Activated T-helper 9 cell treated with anti-CD3 and anti-CD28 coated beads, Interleukin-2, amount 50 U/mL, for 16 hours (primary cell): ENCODE data around the gene SLC25A47.
"Not testable (repeated sequence)": the region's sequence is repeated elsewhere in the genome, so short reads cannot be mapped to it uniquely, and the experiment has no call there.

Experiments
- DNase-seq: peaks from one replicate; pipeline ENCODE4 v3.0.0-alpha.2; 2020; ENCODE audit warnings: low read depth

SLC25A47 gene

DNA sequence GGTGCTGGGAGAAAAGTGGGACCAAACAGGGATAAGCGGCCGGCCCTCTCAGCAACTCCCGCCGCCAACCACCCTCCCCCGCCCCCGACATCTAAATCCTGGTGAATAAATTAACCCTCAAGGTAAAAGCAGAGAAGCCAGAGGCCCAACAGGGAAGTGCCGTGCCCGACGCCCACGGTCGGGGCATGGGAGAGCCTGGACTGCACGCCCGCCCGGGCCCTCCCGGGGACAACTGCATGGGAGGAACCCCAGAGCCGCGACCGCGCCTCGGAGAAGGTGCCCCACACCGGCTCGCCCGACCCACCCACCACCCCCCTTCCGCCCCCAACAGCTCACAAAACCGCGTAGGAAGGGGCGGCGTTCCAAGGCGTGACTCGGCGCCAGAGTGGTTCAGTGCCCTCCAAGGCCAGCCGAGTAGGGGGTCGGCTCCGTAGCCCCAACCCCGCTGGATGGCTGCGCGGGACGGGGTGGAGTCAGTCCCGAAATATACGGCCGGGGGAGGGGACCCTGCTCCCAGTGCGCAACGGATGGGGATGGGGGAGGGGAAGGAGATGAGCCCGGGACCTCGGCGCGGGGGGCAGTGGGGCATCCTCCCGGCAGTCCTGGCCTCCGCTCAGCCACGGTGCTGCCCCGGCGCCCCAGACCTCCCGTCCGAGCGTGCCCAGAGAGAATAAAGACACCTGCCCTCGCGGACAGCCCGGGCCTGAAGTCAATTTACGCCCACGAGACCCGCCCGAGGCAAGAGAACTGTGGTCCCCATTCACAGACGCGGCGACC is 17.6 kb upstream of the SLC25A47 start:
- DNase-seq: peak; percentile 50

DNA sequence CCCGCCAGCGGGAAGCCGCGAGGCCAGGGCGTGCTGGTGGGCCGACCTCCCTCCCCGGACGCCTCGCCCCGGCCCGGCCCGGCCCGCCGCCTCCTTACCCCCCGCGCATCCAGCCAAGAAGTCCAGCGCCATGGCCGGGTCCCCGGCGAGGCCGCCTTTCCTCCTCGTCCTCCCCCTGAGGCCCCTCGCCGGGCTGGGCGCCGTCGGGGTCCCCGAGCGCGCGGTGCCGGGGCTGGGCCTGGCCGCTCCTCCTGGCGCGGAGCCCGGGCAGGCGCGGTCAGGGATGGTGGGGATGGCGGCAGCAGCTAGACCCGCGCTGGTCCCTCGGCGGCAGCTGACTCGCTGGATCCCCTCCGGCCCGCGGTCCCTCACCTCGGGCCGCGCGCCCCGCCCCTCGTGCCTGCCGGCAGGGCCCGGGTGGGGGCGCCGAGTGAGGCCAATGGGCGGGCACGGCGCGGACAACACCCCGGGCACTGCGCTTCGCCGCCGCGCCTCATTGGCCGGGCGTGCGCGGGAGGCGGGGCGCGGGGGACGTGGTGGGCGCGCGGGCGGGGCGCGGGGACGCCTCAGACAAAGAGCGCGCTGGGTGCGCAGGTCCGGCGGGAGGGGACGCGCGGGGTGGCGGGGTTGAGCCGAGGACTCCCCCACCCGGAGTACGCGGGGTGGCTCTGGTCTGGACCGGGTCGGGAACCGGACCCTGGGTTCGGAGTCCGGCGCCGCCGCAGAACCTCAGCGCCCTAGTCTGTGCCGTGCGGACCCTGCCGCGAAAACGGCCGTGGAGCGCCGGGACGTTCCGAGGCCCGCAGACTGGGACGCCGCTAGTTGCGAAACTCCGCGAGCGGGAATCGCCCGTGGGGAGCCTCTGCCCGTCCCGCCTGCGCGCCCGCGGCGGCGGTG is 16.8 kb upstream of the SLC25A47 start, which contains the start of gene SLC25A29:
TSS of gene SLC25A29 (minus strand) at position 344 of the 897 bp plus-strand sequence. CDS start at position 132, 212 bp downstream.
- DNase-seq: peak; percentile 70

DNA sequence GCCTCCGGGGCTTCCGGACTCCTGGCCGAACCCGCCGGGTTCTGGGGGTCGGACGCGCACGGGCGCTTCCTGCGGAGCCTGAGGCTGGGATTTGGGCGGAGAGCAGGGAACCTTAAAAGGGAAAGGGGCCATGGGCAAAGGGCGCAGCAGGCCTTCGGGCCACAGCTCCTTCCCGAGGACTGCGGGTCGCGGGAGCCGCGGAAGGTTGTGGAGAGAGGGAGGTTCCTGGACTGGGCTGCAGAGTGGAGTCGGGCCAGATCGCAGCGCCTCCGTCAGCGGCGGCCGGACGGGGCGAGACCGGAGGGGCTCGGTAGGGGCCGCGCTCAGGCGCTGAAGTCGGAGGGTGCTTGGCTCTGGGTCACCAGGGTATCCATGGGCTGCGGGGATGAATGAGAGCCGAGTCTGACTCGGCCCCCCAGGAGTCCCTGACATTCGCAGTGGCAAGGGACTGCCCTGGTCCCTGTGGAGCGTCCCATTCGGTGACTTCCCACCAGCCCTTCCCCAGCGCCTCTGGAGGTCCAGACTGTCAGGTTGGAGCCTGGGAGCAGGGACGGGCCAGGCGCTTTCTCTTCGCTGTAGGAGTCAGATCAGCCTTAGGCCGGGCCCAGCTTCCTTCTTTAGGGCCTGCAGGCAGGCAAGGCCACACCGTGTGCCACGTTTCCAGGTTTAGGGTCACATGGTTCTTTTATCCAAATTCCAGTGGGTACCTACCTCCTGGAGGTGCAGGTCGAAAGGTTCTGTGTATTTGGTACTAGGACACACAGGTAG is 16.0 kb upstream of the SLC25A47 start:
- no peak for DNase-seq

DNA sequence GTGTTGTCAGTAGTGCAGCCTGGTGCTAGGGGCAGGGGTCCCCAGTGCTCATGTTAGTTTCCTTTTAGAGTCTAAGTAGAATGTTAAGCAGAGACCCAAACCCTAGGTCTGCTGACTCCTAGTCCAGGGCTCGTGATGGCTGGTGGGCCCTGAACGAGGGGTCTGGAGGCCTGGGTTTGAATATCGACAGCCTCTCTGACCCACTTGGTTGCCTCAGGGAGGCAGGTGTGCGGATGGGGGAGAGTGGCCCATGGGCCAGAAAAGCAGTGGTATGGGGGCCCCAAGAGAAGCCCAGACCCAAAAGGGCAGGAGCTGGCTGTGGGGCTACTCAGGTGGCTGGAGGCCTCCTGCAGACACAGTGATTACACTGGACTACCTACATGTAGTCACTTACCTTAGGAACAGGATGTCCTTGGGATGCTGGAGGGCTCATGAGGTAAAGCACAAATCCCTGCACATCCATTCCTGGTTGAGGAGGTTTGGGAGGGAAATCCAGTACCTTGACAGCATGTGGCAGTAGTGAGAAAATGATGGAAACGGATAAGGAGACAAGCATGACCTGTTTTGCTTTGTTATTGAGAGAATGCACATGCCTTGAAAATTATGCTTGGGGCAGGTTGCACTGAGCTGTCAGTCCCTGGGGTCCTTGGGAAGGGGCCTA is 15.2 kb upstream of the SLC25A47 start:
- DNase-seq: no peak

DNA sequence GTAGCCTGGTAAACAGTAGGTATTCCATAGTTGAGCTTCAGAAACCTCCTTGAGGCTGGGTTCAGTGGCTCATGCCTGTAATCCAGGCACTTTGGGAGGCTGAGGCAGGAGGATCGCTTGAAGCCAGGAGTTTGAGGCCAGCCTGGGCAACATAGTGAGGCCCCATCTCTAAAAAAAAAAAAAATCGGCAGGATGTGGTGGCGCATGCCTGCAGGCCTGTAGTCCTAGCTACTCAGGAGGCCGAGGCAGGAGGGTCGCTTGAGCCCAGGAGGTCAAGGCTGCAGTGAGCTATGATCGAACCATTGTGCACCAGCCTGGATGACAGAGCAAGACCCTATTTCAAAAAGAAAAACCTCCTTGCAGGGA is 14.7 kb upstream of the SLC25A47 start:
- DNase-seq: not testable (repeated sequence)

DNA sequence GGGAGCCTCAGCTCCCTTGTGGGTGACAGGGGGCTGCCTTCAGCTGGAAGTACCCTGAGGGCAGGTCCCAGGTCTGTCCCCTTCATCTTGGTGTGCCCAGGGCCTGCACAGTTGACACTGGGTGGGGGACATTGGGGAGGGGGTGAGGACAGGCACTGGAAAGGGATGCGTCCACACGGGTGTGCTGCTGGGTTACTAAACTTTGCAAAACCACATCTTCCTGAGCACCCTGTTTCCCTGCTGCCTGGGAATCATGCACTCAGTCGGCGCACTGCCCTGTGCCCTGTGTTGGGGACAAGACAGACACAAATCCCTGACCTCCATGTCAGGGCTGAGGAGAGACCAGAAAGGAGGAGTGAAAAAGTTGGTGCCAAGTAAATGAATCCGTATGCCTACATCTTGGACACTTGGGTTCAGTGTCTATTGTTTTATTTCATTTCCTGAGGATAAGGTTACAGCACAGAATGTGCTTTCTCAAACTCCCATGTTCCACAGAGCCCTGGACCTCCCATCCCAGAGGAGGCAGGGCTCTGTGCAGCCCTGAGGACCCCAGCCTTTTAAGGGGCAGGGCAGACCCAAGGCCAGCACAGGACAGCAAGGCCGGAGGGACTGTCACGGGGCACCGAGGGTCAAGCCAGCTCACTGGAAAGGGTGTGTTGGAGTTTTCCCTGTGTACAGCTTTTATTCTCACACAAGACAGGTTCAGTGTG is 14.0 kb upstream of the SLC25A47 start:
- no peak for DNase-seq

DNA sequence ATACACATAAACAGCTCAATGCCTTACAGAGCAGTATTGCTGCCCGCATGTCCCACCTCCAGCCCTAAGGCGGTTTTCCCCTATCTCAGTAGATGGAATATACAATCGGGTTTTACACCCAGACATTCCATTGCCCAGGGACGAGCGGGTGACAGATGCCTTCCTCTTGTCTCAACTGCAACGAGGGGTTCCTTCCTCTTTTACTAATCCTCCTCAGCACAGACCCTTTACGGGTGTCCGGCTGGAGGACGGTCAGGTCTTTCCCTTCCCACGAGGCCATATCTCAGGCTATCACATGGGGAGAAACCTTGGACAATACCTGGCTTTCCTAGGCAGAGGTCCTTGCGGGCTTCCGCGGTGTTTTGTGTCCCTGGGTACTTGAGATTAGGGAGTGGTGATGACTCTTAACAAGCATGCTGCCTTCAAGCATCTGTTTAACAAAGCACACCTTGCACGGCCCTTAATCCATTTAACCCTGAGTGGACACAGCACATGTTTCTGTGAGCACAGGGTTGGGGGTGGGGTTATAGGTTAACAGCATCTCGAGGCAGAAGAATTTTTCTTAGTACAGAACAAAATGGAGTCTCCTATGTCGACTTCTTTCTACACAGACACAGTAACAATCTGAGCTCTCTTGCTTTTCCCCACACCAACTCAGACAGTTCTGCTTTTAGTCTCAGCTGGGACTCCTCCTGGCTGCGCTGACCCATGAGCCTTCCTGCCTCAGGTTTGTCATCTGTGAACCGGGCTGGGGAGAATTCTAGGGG is 10.8 kb upstream of the SLC25A47 start:
- not testable (repeated sequence) for DNase-seq

DNA sequence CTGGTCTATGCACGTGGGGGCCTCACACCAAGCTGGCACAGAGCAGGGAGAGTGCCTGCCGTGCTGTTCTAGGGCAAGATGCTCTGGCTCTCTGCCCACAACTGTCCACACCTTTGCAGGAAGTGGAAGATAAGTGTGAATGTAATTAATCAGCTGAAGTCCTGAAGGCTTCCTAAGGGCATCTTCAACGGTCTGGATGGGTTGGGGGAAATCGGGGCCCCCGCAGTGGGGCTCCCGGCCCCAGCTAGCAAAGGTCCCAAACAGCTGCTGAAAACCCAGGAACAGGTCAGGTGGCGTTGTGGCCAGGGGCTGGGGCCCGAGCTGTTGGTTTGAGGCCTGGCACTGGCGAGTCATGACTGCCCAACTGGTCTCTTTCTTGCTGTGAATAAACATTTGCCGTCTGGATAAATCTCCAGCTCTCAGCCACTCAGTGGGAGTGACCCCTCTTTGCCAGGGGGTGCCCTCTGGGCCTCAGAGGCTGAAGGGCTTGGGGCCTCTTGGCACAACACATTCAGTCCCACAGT is 10.2 kb upstream of the SLC25A47 start:
- DNase-seq: no peak

DNA sequence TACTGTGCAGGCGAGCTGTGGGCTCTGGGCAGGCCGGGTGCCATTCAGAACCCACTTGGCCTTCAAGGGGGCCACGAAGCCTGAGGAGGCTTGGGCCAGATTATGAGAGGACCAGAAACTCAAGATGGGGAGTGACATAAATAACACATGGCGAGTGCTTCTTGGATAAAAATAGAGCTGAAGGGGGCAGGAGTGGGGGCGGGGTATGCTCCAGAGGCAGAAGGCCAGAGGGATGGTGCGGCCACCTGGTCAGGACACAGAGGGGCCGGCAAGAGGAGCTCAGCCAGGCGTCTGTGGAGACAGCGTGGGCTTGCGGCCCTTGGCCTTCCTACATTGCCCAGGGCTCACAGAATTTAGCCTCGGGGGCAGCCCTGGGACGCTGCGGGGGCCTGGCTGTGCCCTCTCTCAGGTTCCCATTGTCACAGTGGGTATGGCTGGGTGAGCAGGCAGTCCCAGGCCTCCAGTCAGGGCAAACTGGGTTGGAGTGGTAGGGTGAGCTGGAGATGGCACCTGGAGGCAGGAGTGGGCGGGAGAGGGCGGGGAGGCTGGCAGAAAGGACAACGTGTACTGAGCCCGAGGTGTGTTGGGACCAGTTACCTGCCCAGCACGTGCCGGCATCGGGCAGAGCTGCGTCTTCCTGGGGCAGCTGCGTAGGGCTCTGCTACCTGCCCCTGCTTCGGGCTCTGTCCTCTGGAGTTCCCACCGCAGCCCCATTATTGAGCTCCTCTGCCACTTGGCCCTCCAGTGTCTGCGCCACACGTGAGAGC is 9.5 kb upstream of the SLC25A47 start:
- no peak for DNase-seq

DNA sequence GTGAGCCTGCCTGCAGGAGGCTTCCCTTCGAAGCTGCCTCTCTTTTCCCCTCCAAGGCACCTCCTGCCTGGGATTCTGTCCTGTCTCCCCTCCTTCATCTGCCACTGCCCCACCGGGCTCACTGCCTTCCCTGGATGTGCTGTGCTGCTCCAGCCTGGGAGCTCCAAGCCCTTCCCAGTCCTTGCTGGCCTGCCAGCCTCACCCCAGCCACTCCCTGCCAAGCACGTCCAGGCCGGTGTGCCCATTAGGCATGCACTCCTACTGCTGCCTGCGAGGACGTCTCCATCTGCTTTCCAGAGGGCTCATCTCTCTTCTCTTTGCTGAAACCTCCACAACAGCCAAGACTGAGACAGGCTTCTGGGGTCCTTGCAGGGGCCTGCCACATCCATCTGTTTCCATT is 8.4 kb upstream of the SLC25A47 start:
- no peak for DNase-seq

DNA sequence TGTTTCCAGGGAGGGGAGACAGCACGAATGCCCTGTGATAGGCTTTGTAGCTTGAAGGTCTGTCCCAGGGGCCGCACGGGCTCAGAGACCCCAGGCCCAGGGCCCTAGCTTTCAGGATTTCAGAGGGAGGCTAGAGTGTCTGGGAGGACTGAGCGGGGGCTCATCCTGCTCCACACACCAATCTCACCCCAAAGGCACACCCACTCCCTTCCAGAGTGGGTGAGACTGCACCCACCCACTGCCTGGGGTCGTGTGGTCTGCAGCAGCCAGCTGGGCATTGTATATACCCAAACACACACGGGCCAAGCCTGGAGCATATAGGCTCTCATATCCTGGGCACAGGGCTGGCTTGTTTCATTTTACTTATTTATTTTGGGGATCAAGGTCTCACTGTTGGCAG is 5.8 kb upstream of the SLC25A47 start:
- no peak for DNase-seq

DNA sequence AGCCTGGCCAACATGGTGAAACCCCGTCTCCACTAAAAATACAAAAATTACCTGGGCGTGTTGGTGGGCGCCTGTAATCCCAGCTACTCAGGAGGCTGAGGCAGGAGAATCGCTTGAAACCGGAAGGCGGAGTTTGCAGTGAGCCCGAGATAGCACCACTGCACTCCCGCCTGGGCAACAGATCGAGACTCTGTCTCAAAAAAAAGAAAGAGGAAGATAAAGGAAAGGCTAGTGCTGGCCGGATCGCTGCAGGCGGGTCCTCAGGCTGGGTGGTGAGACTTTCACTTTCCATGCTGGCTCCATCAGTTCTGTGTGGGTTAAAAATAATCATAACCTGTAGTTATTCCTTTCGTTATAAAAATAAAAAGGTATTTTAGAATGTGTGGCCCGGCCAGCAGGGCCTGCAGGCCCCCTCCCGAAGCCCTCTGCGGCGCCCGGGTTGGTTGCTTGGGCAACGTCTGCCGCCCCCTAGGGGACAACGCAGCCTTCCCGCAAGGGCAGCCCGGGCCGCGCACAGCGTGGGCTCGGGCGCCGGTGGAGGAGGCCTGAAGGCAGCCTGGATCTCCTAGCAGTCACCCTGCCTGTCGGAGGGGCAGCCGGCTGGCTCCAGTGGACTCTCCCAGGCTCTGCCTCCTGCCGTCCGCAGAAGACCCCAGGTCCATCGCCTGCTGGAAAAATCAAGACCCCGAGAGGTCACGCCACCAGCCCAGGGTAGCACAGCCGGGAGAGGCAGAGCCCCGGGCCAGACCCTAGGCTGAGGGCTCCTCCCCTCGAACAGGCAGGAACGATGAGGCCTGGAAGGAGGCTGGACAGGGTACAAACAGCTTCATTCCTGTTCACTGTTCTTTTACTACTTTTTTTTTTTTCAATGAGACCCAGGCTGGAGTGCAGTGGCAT is 5.0 kb upstream of the SLC25A47 start:
- DNase-seq: peak; percentile 52

DNA sequence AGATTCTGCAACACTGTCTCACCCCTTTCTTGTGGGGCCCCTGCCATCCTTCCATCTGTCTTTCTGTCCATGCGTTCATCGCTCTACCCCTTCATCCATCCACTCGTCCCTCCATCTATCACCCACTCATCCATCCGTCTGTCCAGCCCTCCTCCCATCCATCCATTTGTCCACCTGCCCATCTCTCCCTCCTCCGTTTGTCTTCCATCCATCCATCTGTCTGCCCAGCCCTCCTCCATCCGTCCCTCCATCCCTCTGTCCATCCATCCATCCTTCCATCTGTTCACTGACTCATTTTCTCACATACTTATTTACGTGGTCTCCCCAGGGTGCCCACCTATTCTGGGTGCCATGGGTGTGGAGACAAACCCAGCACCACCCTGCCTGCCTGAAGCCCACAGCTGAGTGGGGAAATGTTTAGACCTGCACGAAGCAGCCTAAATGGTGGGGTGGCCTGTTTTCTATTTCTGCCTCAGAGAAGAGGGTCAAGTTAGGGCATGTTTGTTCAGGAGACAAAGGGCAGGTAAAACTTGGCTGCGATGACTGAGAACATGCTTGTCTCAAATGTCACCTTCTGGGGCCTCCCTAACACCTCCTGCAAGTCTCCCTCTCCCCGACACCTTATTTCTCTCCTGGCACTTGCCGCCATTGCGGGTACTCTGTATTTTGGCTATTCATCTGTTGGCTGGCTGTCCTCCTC is 2.8 kb upstream of the SLC25A47 start:
- DNase-seq: no peak

DNA sequence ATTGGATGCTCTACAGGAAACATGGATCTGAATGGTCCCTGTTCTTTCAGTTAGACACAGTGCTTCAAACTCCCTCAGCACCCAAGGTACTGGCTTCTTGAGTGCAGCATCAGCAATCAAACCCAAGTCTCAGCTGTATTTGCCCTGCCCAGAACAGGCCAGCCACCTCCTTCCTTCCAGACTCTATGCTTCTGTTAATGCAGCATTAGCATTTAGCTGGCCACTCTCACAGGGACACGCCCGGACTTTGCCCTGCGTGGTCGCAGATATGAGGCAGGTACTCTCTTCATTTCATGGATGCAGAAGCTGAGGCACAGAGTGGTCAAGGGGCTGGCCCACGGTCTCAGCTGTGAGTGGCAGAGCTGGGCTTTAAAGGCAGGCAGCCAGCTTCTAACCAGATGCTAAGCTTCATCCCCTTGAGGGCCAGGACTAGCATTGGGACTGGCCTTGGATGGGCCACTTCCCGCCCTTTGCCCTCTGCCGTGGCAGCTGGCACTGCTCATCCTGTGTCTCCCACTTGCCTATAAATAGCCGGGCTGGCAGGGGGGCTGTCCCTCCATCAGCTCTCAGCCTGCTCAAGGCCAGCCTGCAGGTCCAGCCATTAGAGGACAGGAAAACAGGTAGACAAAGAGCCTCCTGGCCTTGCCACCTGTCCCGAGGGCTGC is 1.5 kb upstream of the SLC25A47 start:
- no peak for DNase-seq

DNA sequence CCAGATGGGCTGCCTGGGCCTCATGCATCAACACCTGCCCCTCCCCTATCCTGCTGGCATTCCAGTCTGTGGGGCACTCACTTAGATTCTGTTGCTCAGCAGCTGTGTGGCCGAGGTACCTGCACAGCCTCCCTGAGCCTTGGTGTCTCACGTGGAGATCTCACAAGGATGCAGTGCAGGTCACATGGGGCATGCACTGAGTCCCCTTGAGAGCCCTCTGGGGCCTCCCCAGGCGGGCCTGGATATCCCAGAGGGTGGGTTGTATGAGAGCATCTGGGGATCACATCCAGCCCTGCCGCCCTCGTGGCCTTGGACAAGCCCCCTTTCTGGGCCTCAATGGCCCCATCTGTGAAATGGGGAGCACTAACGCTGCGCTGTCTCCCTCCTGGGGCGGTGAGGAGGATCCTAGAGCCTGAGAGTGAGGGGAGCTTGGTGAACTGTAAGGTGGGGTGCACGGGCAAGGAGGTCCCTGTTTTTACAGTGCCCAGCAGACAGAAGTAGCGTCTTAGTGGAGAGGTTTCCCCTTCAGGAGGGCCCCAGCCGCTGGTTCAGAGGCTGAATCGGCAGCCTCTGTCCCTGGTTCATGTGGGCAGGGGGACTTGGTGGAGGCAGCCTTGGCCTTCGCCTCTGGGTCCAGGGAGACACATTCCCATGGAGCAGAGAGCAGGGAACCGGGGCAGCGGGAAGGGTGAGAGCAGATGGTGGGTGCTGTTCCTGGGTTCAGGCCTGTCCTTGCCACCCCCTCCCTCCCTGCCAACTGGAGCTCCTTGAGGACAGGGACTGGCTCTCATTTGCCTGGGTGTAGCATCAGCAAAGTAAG is 791 bp upstream of the SLC25A47 start:
- DNase-seq: no peak

DNA sequence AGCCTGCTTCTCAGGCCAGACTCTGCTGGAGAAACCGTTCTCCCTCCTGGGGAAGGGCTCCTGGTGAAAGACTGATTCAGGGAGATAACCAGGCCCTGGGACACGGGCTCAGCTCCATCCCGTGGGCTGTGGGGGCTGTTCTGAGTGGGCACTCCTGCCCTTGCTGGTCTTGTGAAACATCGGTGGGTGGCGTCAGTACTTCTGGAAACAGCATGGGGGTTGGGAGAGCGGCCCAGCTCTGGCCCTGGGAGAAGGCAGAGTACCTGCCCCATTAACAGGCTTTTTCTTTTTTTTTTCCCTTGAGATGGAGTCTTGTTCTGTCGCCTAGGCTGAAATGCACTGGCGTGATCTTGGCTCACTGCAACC is 786 bp downstream of the SLC25A47 start:
- no peak for DNase-seq
